Fibroblast of the aortic adventitia (primary cell): ENCODE results near the gene ZNF337. TPM values are rescaled to one million over a fixed set of nuclear protein-coding genes. Genes with fewer than 3 reads are reported as not detected.
"Not testable (repeated sequence)": the region's sequence is repeated elsewhere in the genome, so short reads cannot be mapped to it uniquely, and the experiment has no call there.

Experiments used
- DNase-seq: peaks from one replicate; pipeline ENCODE4 v3.0.0-alpha.2; 2010; ENCODE audit warnings: low read depth
- H3K4me3 ChIP-seq: 2 replicates; pipeline ENCODE4 v1.5.1; 2011; ENCODE audit warnings: low read depth, mild to moderate bottlenecking, control low read depth, low read length, moderate library complexity
- total RNA-seq: library from RNA; depleted of rRNA; stranded (reverse); fragments of >200 nt; gene quantifications from 2 replicates; pipeline ENCODE4 v1.2.3, GENCODE V29; 2012; ENCODE audit warnings: low replicate concordance
- TF ChIP-seq, protein P1 (sequence below): IDR thresholded peaks from 2 replicates; pipeline ENCODE4 v1.5.1; 2011; ENCODE audit warnings: mild to moderate bottlenecking, low read length, control low read depth, inconsistent platforms; ENCODE audit not compliant: insufficient read depth

Gene ZNF337
- total RNA-seq, 1 donor, result 8.6 TPM

DNA sequence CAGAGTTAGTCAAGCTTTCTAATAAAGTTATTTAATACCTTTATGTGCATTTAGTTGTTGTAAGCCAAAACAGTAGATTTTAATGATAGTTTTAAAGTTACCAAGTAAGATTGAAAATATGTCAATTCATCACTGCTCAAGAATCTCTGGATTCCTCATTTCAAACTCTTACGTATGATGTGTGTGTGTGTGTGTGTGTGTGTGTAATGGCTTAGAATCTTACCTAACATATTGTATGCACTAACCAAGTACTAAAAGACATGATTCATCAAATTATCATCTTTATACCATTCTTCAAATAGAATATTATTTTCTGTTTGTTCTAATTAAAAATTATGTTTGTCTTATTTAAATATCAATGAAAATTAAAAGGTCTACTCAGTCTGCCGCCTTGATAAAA is 41.5 kb upstream of the ZNF337 start:
- TF ChIP-seq, protein P1, sequence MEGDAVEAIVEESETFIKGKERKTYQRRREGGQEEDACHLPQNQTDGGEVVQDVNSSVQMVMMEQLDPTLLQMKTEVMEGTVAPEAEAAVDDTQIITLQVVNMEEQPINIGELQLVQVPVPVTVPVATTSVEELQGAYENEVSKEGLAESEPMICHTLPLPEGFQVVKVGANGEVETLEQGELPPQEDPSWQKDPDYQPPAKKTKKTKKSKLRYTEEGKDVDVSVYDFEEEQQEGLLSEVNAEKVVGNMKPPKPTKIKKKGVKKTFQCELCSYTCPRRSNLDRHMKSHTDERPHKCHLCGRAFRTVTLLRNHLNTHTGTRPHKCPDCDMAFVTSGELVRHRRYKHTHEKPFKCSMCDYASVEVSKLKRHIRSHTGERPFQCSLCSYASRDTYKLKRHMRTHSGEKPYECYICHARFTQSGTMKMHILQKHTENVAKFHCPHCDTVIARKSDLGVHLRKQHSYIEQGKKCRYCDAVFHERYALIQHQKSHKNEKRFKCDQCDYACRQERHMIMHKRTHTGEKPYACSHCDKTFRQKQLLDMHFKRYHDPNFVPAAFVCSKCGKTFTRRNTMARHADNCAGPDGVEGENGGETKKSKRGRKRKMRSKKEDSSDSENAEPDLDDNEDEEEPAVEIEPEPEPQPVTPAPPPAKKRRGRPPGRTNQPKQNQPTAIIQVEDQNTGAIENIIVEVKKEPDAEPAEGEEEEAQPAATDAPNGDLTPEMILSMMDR, result no peak
- DNase-seq, result no peak

DNA sequence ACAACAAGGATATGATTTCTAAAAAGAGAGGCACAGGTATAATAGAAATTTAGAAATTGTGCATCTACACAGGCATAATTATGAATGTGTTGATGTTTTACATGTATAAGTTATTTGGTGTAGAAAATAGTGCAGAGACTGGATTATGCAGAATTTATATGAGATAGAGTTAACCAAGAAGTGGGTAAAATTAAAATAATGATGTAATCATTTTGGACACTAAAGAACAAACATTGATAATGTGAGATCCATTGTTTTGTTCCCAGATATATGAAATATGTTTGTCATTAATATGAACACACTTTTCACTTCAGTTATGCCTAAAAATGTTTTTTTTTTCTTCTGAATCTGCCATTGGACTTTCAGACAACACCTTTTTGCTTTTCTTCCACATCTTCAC is 37.2 kb upstream of the ZNF337 start:
- TF ChIP-seq, protein P1, result no peak
- no peak overlapping the region for H3K4me3 ChIP-seq
- DNase-seq, result no peak

More for the DNA sequence above, 41.5 kb upstream of the ZNF337 start:
- no peak overlapping the region for H3K4me3 ChIP-seq

DNA sequence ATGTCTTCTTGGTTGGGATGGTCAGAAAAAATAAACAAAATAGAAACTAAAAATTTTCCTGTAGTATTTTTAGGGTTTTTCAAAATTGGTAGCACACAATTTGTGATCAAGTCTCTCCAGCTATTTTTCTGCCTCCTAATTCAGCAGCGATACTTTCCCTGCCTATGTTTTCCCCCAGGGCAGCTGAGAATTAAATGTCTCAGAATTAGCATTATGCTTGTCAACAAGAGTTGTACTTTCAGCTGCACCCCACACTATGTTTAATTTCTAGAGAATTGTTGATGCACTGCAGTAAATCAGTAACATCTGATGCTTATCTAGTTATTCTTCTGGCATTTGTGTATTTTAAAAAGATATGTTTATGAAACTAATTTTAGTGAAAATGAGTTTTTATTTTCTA is 34.2 kb upstream of the ZNF337 start:
- H3K4me3 ChIP-seq, result no peak overlapping the region
- DNase-seq, result no peak
- TF ChIP-seq, protein P1, result no peak

DNA sequence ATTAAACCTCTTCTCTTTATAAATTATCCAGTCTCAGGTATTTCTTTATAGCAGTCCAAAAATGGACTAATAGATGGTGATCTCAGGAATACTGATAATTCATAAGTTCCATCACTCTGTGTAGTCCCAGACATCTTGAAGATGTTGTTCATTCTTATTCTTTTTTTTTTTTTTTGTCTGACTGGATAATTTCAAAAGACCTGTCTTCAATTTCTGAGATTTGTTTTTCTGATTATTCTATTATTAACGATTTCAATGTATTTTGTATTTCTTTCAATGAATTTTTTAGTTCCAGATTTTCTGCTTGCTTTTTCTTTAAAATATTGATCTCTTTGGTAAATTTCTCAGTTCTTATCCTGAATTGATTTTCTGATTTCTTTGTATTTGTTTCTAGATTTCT is 29.7 kb upstream of the ZNF337 start:
- no peak overlapping the region for H3K4me3 ChIP-seq
- no peak for DNase-seq
- TF ChIP-seq, protein P1, result no peak

DNA sequence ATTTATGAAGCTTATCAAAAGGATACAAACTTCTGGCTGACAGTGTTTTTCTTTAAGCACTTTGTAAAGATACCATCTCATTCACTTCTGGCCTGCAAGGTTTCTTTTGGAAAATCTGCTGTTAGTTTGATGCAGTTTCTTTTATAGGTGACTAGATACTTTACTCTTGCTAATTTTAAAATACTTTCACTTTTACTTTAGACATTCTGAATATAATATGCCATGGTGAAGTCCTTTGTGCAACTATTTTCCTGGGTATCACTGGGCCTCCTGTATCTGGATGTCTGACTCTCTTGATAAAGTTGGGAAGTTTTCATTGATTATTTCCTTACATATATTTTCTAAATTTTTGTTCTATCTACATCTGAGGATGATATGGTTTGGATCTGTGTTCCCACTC is 29.0 kb upstream of the ZNF337 start:
- no peak for DNase-seq
- no peak overlapping the region for H3K4me3 ChIP-seq
- TF ChIP-seq, protein P1, result no peak

DNA sequence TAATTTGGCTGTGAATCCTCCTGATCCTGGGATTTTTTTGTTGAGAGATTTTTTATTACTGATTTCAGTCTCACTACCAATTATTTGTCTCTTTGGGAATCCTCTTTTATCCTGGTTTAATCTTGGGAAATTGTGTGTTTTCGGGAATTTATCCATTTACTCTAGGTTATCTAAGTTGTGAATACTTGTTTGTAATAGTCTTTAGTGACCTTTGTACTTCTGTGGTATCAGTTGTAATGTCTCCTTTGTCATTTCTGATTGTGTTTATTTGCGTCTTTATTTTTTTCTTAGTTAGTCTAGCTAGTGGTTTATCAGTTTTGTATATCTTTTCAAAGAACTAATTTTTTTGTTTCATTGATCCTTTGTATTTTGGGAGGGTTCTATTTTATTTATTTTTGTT is 27.3 kb upstream of the ZNF337 start:
- TF ChIP-seq, protein P1, result no peak
- H3K4me3 ChIP-seq, result no peak overlapping the region
- no peak for DNase-seq

DNA sequence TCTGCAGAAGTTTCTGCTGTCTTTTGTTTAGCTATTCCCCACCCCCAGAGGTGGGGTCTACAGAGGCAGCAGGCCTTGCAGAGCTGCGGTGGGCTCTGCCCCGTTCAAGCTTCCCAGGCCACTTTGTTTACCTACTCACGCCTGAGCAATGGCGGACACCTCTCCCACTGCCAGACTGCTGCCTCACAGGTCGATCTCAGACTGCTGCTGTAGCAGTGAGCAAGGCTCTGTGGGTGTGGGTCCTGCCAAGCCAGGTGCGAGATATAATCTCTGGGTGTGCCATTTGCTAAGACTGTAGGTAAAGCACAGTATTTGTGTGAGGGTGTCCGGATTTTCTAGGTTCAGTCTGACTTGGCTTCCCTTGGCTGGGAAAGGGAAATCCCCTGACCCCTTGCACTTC is 23.6 kb upstream of the ZNF337 start:
- no peak overlapping the region for H3K4me3 ChIP-seq
- no peak for DNase-seq
- TF ChIP-seq, protein P1, result no peak

DNA sequence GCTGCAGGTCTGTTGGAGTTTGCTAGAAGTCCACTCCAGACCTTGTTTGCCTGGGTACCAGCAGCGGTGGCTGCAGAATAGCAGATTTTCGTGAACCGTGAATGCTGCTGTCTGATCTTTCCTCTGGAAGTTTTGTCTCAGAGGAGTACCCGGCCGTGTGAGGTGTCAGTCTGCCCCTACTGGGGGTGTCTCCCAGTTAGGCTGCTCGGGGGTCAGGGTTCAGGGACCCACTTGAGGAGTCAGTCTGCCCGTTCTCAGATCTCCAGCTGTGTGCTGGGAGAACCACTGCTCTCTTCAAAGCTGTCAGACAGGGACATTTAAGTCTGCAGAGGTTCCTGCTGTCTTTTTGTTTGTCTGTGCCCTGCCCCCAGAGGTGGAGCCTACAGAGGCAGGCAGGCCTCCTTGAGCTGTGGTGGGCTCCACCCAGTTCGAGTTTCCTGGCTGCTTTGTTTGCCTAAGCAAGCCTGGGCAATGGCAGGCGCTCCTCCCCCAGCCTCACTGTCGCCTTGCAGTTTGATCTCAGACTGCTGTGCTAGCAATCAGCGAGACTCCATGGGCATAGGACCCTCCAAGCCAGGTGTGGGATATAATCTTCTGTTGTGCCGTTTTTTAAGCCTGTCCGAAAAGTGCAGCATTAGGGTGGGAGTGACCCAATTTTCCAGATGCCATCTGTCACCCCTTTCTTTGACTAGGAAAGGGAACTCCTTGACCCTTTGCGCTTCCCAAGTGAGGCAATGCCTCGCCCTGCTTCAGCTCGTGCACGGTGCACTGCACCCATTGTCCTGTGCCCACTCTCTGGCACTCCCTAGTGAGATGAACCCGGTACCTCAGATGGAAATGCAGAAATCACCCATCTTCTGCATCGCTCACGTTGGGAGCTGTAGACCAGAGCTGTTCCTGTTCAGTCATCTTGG is 22.5 kb upstream of the ZNF337 start:
- not testable (repeated sequence) for DNase-seq, H3K4me3 ChIP-seq
